ENCODE measurements around the gene EXOC4. TPM values are rescaled to one million over a fixed set of nuclear protein-coding genes. Genes with fewer than 3 reads are reported as not detected.

The EXOC4 gene
- total and polyA plus RNA-seq, 2 of the 8 experiments (the other 6 are each of a cell fraction or from before 2014, with no cell fraction given), result 27.0 to 67.3 TPM

GRCh38 chr7:133771788-133772419, 519.0 kb downstream of the EXOC4 start:
- CTCF ChIA-PET (ENCODE audit: partially characterized antibody), result interaction anchor here (1.2 kb wide), 1 partner anchor 82 kb away, joined by 3 read pairs; no protein-coding TSS in a partner anchor
- no peak overlapping the region for H4K8ac ChIP-seq (ENCODE audit: extremely low read depth, insufficient read depth, low read length)
- no peak overlapping the region for H4K91ac ChIP-seq (replicated peaks; ENCODE audit: insufficient read length, low read length)
- H3K27me3 ChIP-seq (replicated peaks in 1 of 4; ENCODE audit: control insufficient read depth in 3 of 4, extremely low read depth in 1 of 4, insufficient read depth in 3 of 4, low read length in 3 of 4), result no peaks in the 10 kb centered on the region
- TF ChIP-seq CHD2 (IDR thresholded peaks at IDR 0.05; ENCODE audit: low read length) (no peak), BACH1 (IDR thresholded peaks at IDR 0.05; ENCODE audit: low read length) (no peak), SUZ12 (IDR thresholded peaks at IDR 0.05; ENCODE audit: low read length) (no peak), PHF8 (conservative IDR thresholded peaks at IDR 0.05; ENCODE audit: low read depth, low read length) (no peak), EP300 (IDR thresholded peaks at IDR 0.05; ENCODE audit: borderline replicate concordance in 1 of 2, low read depth in 2 of 2, low read length in 2 of 2) (no peak)
- no peak overlapping the region for H3K23ac ChIP-seq (ENCODE audit: insufficient read length)
- H3K79me2 ChIP-seq (ENCODE audit: control insufficient read depth in 1 of 2, insufficient read depth in 2 of 2, low read length in 2 of 2), result no peaks in the 10 kb centered on the region
- no peak overlapping the region for H3K27ac ChIP-seq (ENCODE audit: low read depth, low read length)
- no peak overlapping the region for H3K9ac ChIP-seq (replicated peaks in 1 of 4; ENCODE audit: extremely low read depth in 1 of 4, low read depth in 3 of 4, low read length in 3 of 4)
- no peak overlapping the region for H2BK15ac ChIP-seq (ENCODE audit: low read length)
- H3K4me1 ChIP-seq (replicated peaks in 1 of 4; ENCODE audit: control insufficient read depth in 3 of 4, insufficient read depth in 4 of 4, low read length in 3 of 4), result no peaks in the 10 kb centered on the region
- H3K4me2 ChIP-seq (ENCODE audit: insufficient read depth in 1 of 2, low read depth in 2 of 2, low read length in 2 of 2), result no peak overlapping the region
- no peaks in the 10 kb centered on the region for H3K79me1 ChIP-seq (ENCODE audit: low read depth, low read length)
- H2BK20ac ChIP-seq (ENCODE audit: low read length), result no peak overlapping the region
- H3K4ac ChIP-seq (replicated peaks; ENCODE audit: insufficient read length, low read depth, low read length), result no peak overlapping the region
- no peak overlapping the region for H3K56ac ChIP-seq (replicated peaks; ENCODE audit: insufficient read length, low read depth, low read length)
- no peak overlapping the region for H3K14ac ChIP-seq (ENCODE audit: insufficient read length)
- no peaks in the 10 kb centered on the region for H3K9me3 ChIP-seq (ENCODE audit: insufficient read depth in 2 of 2, low read depth in 1 of 2, low read length in 1 of 2)
- no peaks in the 10 kb centered on the region for H4K20me1 ChIP-seq (replicated peaks in 1 of 2; ENCODE audit: control insufficient read depth in 1 of 2, insufficient read depth in 2 of 2, low read length in 2 of 2)
- DNase-seq (ENCODE audit: low read depth in 1 of 2, low spot score in 2 of 2) (no peak), FAIRE-seq (no peak)
- no peak overlapping the region for H2AK5ac ChIP-seq (ENCODE audit: low read depth, low read length)
- H4K5ac ChIP-seq (ENCODE audit: insufficient read length, low read depth, low read length), result no peak overlapping the region
- no peak overlapping the region for H2BK5ac ChIP-seq (ENCODE audit: low read depth, low read length)
- WGBS, 2 experiments (ENCODE audit: extremely low coverage in 1 of 2, insufficient coverage in 1 of 2, insufficient read length in 1 of 2, insufficient replicate concordance in 2 of 2, low coverage in 1 of 2, low lambda C conversion rate in 2 of 2, missing lambda C conversion rate in 1 of 2), result 92% methylated on average over 4 of the region's 4 CpGs; no CpG with 5 or more reads in 1 of the 2 experiments
- no peak overlapping the region for H3K18ac ChIP-seq (ENCODE audit: extremely low read depth, low read length)
- no peak overlapping the region for H2BK12ac ChIP-seq (ENCODE audit: low read depth, low read length)
- no peak overlapping the region for H2BK120ac ChIP-seq (replicated peaks; ENCODE audit: low read depth, low read length)
- H3K23me2 ChIP-seq (ENCODE audit: low read depth, low read length), result no peaks in the 10 kb centered on the region
- no peak overlapping the region for H2AFZ ChIP-seq (ENCODE audit: low read length)
- no peak overlapping the region for H3K4me3 ChIP-seq (ENCODE audit: extremely low read depth in 1 of 4, insufficient read depth in 2 of 4, low read depth in 3 of 4, low read length in 4 of 4)
- POLR2A ChIA-PET (ENCODE audit: partially characterized antibody), result interaction anchor here (0.6 kb wide), 1 partner anchor 270 kb away, joined by 4 read pairs; no protein-coding TSS in a partner anchor
- no peaks in the 10 kb centered on the region for H3K36me3 ChIP-seq (ENCODE audit: control insufficient read depth in 2 of 4, insufficient read depth in 4 of 4, low read length in 3 of 4)
